GM12878 (cell line): ENCODE measurements around the gene SEC31A. TPM values are rescaled to one million over a fixed set of nuclear protein-coding genes. Genes with fewer than 3 reads are reported as not detected.

Experiments
- ATAC-seq: fragments of 200-7000 bp; cut with Tn5 transposase; 3 replicates; pipeline ENCODE4 v1.9.1; 2020; ENCODE audit warnings: mild to moderate bottlenecking, moderate library complexity
- BruUV-seq: library from RNA; stranded (reverse); fragments of 400-500 nt; replicated peaks from 2 replicates; lab custom pipeline; 2021; lab: Mats Ljungman, UMichigan
- CTCF ChIA-PET: fragments of 300-600 bp; sonication (Branson Sonifier 250); formaldehyde crosslinking; extraction: SDS; loops from one replicate; lab custom pipeline; 2021; ENCODE audit warnings: inconsistent platforms; lab: Yijun Ruan, JAX
- POLR2A ChIA-PET: fragments of 350-600 bp; formaldehyde crosslinking; extraction: SDS; loops from one replicate; lab custom pipeline; 2021; ENCODE audit warnings: inconsistent platforms; lab: Charles Lee
- RAD21 ChIA-PET: fragments of 300-600 bp; sonication (Branson Sonifier 250); formaldehyde crosslinking; loops from one replicate; lab custom pipeline; 2023; ENCODE audit warnings: antibody characterized with exemption; ENCODE audit not compliant: unreplicated experiment; lab: Charles Lee
- SMC1A ChIA-PET: fragments of 300-600 bp; sonication (Branson Sonifier 250); formaldehyde crosslinking; loops from one replicate; lab custom pipeline; 2023; ENCODE audit not compliant: unreplicated experiment, uncharacterized antibody; lab: Charles Lee
- DNase-seq: peaks from one replicate; pipeline ENCODE4 v3.0.0-alpha.2; 2011; ENCODE audit warnings: low read depth, low spot score
- FAIRE-seq: peaks from 3 replicates; lab custom pipeline; 2011; peaks lifted over from hg19 to GRCh38; lab: Jason Lieb, UNC
- H2AFZ ChIP-seq: 2 replicates; pipeline ENCODE4 v1.6.0; 2011; ENCODE audit warnings: low read depth, low read length, control low read depth; ENCODE audit not compliant: control insufficient read depth
- H3K27ac ChIP-seq: 2 replicates; pipeline ENCODE4 v1.5.1; 2011; ENCODE audit warnings: control low read depth; ENCODE audit not compliant: control insufficient read depth, insufficient read depth
- H3K27me3 ChIP-seq, 2 experiments: replicated peaks in 1 of 2; 2 replicates each; pipeline versions ENCODE4 v1.6.0 to v1.6.1; 2011; ENCODE audit warnings: low read length in 1 of 2; ENCODE audit not compliant: control insufficient read depth in 2 of 2, insufficient read depth in 2 of 2
- H3K36me3 ChIP-seq, 2 experiments: 2 replicates each; pipeline ENCODE4 v1.5.1; 2011; ENCODE audit warnings: low read length in 1 of 2; ENCODE audit not compliant: control insufficient read depth in 2 of 2, insufficient read depth in 2 of 2
- H3K4me1 ChIP-seq: 2 replicates; pipeline ENCODE4 v1.6.1; 2011; ENCODE audit warnings: mild to moderate bottlenecking, low read length, moderate library complexity, mixed read lengths; ENCODE audit not compliant: control insufficient read depth, insufficient read depth
- H3K4me2 ChIP-seq: 2 replicates; pipeline ENCODE4 v1.6.0; 2011; ENCODE audit warnings: control low read depth; ENCODE audit not compliant: control insufficient read depth, insufficient read depth
- H3K4me3 ChIP-seq: fragments of 200-600 bp; sonication (generic); 2 replicates; pipeline ENCODE4 v1.5.1; 2016
- H3K79me2 ChIP-seq: 2 replicates; pipeline ENCODE4 v1.6.0; 2011; ENCODE audit warnings: low read length; ENCODE audit not compliant: control insufficient read depth, insufficient read depth
- H3K9ac ChIP-seq: 2 replicates; pipeline ENCODE4 v1.8.0; 2011; ENCODE audit warnings: low read length, control low read depth, mixed read lengths; ENCODE audit not compliant: control insufficient read depth, insufficient read depth
- H3K9me3 ChIP-seq: replicated peaks from 3 replicates; pipeline ENCODE4 v1.5.1; 2011; ENCODE audit warnings: mild to moderate bottlenecking, low read length; ENCODE audit not compliant: control insufficient read depth, insufficient read depth
- H4K20me1 ChIP-seq: 2 replicates; pipeline ENCODE4 v1.6.0; 2011; ENCODE audit not compliant: control insufficient read depth, insufficient read depth
- BCL11A ChIP-seq: IDR thresholded peaks from 2 replicates; pipeline ENCODE4 v1.6.1; 2011; ENCODE audit warnings: low read depth, low read length
- CBX3 ChIP-seq: fragments of 200-600 bp; sonication (generic); IDR thresholded peaks from 2 replicates; pipeline ENCODE4 v1.6.1; 2016; ENCODE audit warnings: low read depth, borderline replicate concordance
- CHD2 ChIP-seq: IDR thresholded peaks from 2 replicates; pipeline ENCODE4 v1.6.1; 2011; ENCODE audit warnings: low read depth, low read length, improper control_type of control experiment, borderline replicate concordance
- ETV6 ChIP-seq, 2 experiments: fragments of 450-650 bp in 1 of 2; IDR thresholded peaks in 1 of 2; conservative IDR thresholded peaks in 1 of 2; 2 replicates each; pipeline ENCODE4 v1.6.1; 2014; ENCODE audit warnings: antibody characterized with exemption in 1 of 2, borderline replicate concordance in 1 of 2, low read depth in 1 of 2, mild to moderate bottlenecking in 1 of 2, moderate library complexity in 1 of 2
- HCFC1 ChIP-seq: fragments of 150-350 bp; IDR thresholded peaks from 2 replicates; pipeline ENCODE4 v1.6.1; 2014; ENCODE audit warnings: low read length
- NBN ChIP-seq: fragments of 450-650 bp; IDR thresholded peaks from 2 replicates; pipeline ENCODE4 v1.6.1; 2016
- PML ChIP-seq: IDR thresholded peaks from 2 replicates; pipeline ENCODE4 v1.6.1; 2012; ENCODE audit warnings: low read length, inconsistent platforms
- POLR2AphosphoS5 ChIP-seq: IDR thresholded peaks from 2 replicates; pipeline ENCODE4 v1.6.1; 2011; ENCODE audit warnings: mild to moderate bottlenecking, low read length, inconsistent platforms
- YY1 ChIP-seq: IDR thresholded peaks from 2 replicates; pipeline ENCODE4 v1.6.1; 2011; ENCODE audit warnings: low read depth, mild to moderate bottlenecking, low read length
- WGBS: methylation state at CpG from one replicate; pipeline ENCODE4 v1.1.6; 2016; ENCODE audit warnings: low lambda C conversion rate; ENCODE audit not compliant: insufficient replicate concordance, insufficient coverage; ENCODE audit errors: missing lambda C conversion rate; 5-methylcytosine and 5-hydroxymethylcytosine counted together
- in situ Hi-C: fragments of 300-500 bp; cut with MboI; formaldehyde crosslinking; loops from 9 replicates; pipeline ENCODE4 v1.14.3; 2018; ENCODE audit warnings: mixed read lengths
- intact Hi-C: fragments of 100-400 bp; cut with micrococcal nuclease; formaldehyde crosslinking; loops from one replicate; pipeline ENCODE4 v1.14.2; 2022; ENCODE audit not compliant: unreplicated experiment
- polyA plus RNA-seq, 11 experiments: library from polyadenylated mRNA; depleted of rRNA in 4 of 11; unstranded in 6 of 11; stranded (reverse) in 5 of 11; fragments of >200 nt; fragmentation: Nextera tagmentation in 4 of 11; fragmentation: Illumina TruSeq in 1 of 11; extraction: Ambion mirVana in 4 of 11; extraction: Trizol in 1 of 11; gene quantifications; 1 replicate in 1 of 11; 2 replicates in 10 of 11; pipeline versions ENCODE4 v1.2.1 to v1.2.3, GENCODE V29; 2011 to 2016; ENCODE audit warnings: inconsistent platforms in 2 of 11, missing spikeins in 2 of 11, low read depth in 1 of 11
- total RNA-seq, 4 experiments: library from RNA; depleted of rRNA in 3 of 4; stranded (reverse); fragments of >200 nt in 3 of 4; fragmentation: Illumina TruSeq in 1 of 4; extraction: Trizol in 1 of 4; gene quantifications; 2 replicates each; pipeline versions ENCODE4 v1.2.1 to v1.2.3, GENCODE V29; 2013 to 2021
- TF ChIP-seq, protein P1 (sequence below): fragments of 450-650 bp; formaldehyde crosslinking; IDR thresholded peaks from 2 replicates; pipeline ENCODE4 v1.4.0; 2022; ENCODE audit warnings: mild to moderate bottlenecking, moderate library complexity
- TF ChIP-seq, protein P2 (sequence below): fragments of 450-650 bp; IDR thresholded peaks from 2 replicates; pipeline ENCODE4 v1.6.1; 2016; ENCODE audit warnings: mild to moderate bottlenecking
- TF ChIP-seq, protein P3 (sequence below): fragments of 450-650 bp; IDR thresholded peaks from 2 replicates; pipeline ENCODE4 v1.6.1; 2016; ENCODE audit warnings: mild to moderate bottlenecking, moderate library complexity, borderline replicate concordance

SEC31A gene
- total and polyA plus RNA-seq, 10 of the 15 experiments (the other 5 are each of a cell fraction or from before 2014, with no cell fraction given), result 74.6 to 171 (median 129) TPM

DNA sequence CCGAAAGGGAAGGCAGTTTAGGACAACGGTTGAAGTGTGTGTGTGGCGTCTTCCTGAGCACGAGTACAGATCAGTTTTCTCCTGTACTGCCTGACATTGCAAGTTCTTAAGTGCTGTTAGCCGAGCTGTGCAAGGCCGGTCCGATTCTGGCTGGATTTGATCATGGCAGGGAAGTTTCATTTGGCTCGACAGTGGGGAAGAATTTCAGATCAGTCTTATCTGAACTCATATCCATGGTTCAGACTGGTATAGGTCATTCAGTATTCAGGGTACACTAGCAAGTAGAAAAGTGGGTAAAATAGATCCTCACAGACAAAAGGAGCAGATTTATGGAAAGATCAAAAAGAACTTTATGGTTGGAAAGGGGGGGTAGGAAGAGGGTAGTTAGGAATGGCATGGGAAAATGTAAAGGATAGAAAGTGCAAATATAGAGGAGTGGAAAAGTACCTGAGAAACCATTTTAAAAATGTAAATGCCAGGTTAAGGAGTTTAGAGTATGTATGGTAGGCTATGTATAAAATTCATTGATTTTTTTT, 10.3 kb upstream of the SEC31A start:
- Histone ChIP-seq H3K4me2 (peak overlapping the region; percentile 83), H4K20me1 (no peaks in the 10 kb centered on the region), H3K36me3 (peaks cover 0 to 2% of the 10 kb centered on the region in 2 experiments; a peak in 1 of 4 replicates), H2AFZ (peak overlapping the region; percentile 99), H3K79me2 (peaks cover 52% of the 10 kb centered on the region), H3K4me1 (peaks cover 14% of the 10 kb centered on the region), H3K9me3 (no peaks in the 10 kb centered on the region), H3K4me3 (peak overlapping the region; percentile 81), H3K9ac (peak overlapping the region; percentile 92), H3K27ac (peak overlapping the region; percentile 95), H3K27me3 (no peaks in the 10 kb centered on the region)
- ATAC-seq (no peak), FAIRE-seq (peak; percentile 80), DNase-seq (no peak)
- POLR2A ChIA-PET, result interaction anchor here (1.5 to 2.6 kb wide), 5 partner anchors 9 to 134 kb away, joined by 6 to 26 read pairs (median 17); partner anchors contain the start of genes COPS4, LIN54 and SEC31A
- SMC1A ChIA-PET, result interaction anchor here (1.5 to 5.0 kb wide), 5 partner anchors 9 to 380 kb away, joined by 5 to 17 read pairs (median 6); partner anchors contain the start of gene COPS4
- WGBS, result under 1% methylated on average over 8 of the region's 8 CpGs
- BruUV-seq, result TSS peak; percentile 87
- RAD21 ChIA-PET, result interaction anchor here (2.9 kb wide), 1 partner anchor 109 kb away, joined by 38 read pairs; the partner anchor contains the start of gene LIN54
- in situ Hi-C loops (no loop called here), intact Hi-C loops (loop anchor here (2.0 to 5.0 kb wide), 3 partner anchors 112 to 381 kb away; partner anchors contain the start of genes COPS4 and COQ2)
- CTCF ChIA-PET, result interaction anchor here (1.0 to 4.2 kb wide), 7 partner anchors 17 to 554 kb away, joined by 3 to 44 read pairs (median 24); partner anchors contain the start of genes COQ2 and LIN54
- TF ChIP-seq POLR2AphosphoS5, result peak; percentile 58; the same call in 1 of the 2 replicates
- 0 out of 4 replicates have a peak, but pooled peaks of 1 of the 2 experiments have one; percentile 1 for TF ChIP-seq ETV6 (conservative IDR thresholded peaks at IDR 0.05 in 1 of 2, IDR thresholded peaks at IDR 0.05 in 1 of 2; ENCODE audit: borderline replicate concordance in 1 of 2, low read depth in 1 of 2)
- TF ChIP-seq, protein P1, sequence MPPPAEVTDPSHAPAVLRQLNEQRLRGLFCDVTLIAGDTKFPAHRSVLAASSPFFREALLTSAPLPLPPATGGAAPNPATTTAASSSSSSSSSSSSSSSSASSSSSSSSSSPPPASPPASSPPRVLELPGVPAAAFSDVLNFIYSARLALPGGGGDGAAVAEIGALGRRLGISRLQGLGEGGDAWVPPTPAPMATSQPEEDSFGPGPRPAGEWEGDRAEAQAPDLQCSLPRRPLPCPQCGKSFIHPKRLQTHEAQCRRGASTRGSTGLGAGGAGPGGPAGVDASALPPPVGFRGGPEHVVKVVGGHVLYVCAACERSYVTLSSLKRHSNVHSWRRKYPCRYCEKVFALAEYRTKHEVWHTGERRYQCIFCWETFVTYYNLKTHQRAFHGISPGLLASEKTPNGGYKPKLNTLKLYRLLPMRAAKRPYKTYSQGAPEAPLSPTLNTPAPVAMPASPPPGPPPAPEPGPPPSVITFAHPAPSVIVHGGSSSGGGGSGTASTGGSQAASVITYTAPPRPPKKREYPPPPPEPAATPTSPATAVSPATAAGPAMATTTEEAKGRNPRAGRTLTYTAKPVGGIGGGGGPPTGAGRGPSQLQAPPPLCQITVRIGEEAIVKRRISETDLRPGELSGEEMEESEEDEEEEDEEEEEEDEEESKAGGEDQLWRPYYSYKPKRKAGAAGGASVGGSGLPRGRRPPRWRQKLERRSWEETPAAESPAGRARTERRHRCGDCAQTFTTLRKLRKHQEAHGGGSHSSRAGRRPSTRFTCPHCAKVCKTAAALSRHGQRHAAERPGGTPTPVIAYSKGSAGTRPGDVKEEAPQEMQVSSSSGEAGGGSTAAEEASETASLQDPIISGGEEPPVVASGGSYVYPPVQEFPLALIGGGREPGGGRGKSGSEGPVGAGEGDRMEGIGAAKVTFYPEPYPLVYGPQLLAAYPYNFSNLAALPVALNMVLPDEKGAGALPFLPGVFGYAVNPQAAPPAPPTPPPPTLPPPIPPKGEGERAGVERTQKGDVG (CRISPR knock-in tag), result no peak
- TF ChIP-seq NBN, result peak; percentile 44; the same call in 1 of the 2 replicates
- no peak for TF ChIP-seq HCFC1
- TF ChIP-seq YY1, result peak; percentile 4
- TF ChIP-seq CHD2, result no peak
- TF ChIP-seq PML, result 0 out of 2 replicates have a peak, but pooled peaks have one; percentile 8
- TF ChIP-seq CBX3, result no peak
- TF ChIP-seq BCL11A, result no peak
- TF ChIP-seq, protein P2, sequence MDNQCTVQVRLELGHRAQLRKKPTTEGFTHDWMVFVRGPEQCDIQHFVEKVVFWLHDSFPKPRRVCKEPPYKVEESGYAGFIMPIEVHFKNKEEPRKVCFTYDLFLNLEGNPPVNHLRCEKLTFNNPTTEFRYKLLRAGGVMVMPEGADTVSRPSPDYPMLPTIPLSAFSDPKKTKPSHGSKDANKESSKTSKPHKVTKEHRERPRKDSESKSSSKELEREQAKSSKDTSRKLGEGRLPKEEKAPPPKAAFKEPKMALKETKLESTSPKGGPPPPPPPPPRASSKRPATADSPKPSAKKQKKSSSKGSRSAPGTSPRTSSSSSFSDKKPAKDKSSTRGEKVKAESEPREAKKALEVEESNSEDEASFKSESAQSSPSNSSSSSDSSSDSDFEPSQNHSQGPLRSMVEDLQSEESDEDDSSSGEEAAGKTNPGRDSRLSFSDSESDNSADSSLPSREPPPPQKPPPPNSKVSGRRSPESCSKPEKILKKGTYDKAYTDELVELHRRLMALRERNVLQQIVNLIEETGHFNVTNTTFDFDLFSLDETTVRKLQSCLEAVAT, result peak; percentile 76; the same call in 1 of the 2 replicates
- TF ChIP-seq, protein P3, sequence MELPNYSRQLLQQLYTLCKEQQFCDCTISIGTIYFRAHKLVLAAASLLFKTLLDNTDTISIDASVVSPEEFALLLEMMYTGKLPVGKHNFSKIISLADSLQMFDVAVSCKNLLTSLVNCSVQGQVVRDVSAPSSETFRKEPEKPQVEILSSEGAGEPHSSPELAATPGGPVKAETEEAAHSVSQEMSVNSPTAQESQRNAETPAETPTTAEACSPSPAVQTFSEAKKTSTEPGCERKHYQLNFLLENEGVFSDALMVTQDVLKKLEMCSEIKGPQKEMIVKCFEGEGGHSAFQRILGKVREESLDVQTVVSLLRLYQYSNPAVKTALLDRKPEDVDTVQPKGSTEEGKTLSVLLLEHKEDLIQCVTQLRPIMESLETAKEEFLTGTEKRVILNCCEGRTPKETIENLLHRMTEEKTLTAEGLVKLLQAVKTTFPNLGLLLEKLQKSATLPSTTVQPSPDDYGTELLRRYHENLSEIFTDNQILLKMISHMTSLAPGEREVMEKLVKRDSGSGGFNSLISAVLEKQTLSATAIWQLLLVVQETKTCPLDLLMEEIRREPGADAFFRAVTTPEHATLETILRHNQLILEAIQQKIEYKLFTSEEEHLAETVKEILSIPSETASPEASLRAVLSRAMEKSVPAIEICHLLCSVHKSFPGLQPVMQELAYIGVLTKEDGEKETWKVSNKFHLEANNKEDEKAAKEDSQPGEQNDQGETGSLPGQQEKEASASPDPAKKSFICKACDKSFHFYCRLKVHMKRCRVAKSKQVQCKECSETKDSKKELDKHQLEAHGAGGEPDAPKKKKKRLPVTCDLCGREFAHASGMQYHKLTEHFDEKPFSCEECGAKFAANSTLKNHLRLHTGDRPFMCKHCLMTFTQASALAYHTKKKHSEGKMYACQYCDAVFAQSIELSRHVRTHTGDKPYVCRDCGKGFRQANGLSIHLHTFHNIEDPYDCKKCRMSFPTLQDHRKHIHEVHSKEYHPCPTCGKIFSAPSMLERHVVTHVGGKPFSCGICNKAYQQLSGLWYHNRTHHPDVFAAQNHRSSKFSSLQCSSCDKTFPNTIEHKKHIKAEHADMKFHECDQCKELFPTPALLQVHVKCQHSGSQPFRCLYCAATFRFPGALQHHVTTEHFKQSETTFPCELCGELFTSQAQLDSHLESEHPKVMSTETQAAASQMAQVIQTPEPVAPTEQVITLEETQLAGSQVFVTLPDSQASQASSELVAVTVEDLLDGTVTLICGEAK, result peak; percentile 59; the same call in 1 of the 2 replicates
